CD14-positive monocyte (primary cell): ENCODE measurements around the gene GGT7. TPM values are rescaled to one million over a fixed set of nuclear protein-coding genes. Genes with fewer than 3 reads are reported as not detected.
"Not testable (repeated sequence)": the region's sequence is repeated elsewhere in the genome, so short reads cannot be mapped to it uniquely, and the experiment has no call there.

ENCODE experiments used
- DNase-seq, 3 donors: peaks; one replicate each; pipeline ENCODE4 v3.0.0-alpha.2; 2011 to 2022
- H2AFZ ChIP-seq: 2 replicates; pipeline ENCODE4 v1.6.0; 2012; ENCODE audit warnings: mild to moderate bottlenecking, low read depth, low read length, inconsistent platforms; ENCODE audit not compliant: insufficient read depth, poor library complexity, severe bottlenecking
- H3K27ac ChIP-seq, 2 donors: 1 replicate in 1 of 2; 2 replicates in 1 of 2; pipeline ENCODE4 v1.5.1; 2012 to 2013; ENCODE audit warnings: low read length in 2 of 2, control low read depth in 1 of 2, inconsistent platforms in 1 of 2, low read depth in 1 of 2, mild to moderate bottlenecking in 1 of 2
- H3K27me3 ChIP-seq, 2 donors: one replicate each; pipeline versions ENCODE4 v1.6.0 to v1.6.1; 2011 to 2013; ENCODE audit warnings: low read length in 2 of 2; ENCODE audit not compliant: control insufficient read depth in 2 of 2, insufficient read depth in 2 of 2
- H3K36me3 ChIP-seq, 2 donors: replicated peaks in 1 of 2; 1 replicate in 1 of 2; 2 replicates in 1 of 2; pipeline versions ENCODE4 v1.5.1 to v1.6.1; 2012 to 2013; ENCODE audit warnings: low read length in 2 of 2, control low read depth in 1 of 2, inconsistent platforms in 1 of 2, mild to moderate bottlenecking in 1 of 2; ENCODE audit not compliant: insufficient read depth in 2 of 2, control insufficient read depth in 1 of 2
- H3K4me1 ChIP-seq, 2 donors: 1 replicate in 1 of 2; 2 replicates in 1 of 2; pipeline versions ENCODE4 v1.5.1 to v1.6.1; 2012 to 2013; ENCODE audit warnings: low read length in 2 of 2, control low read depth in 1 of 2, inconsistent platforms in 1 of 2, mild to moderate bottlenecking in 1 of 2, moderate library complexity in 1 of 2; ENCODE audit not compliant: insufficient read depth in 2 of 2, control insufficient read depth in 1 of 2
- H3K4me2 ChIP-seq: replicated peaks from 2 replicates; pipeline ENCODE3; 2012; ENCODE audit warnings: low read length, moderate library complexity, mild to moderate bottlenecking; ENCODE audit not compliant: poor library complexity, severe bottlenecking; ENCODE audit errors: extremely low read depth
- H3K4me3 ChIP-seq, 3 experiments: fragments of 200-600 bp in 1 of 3; sonication (generic) in 1 of 3; replicated peaks in 1 of 3; 1 replicate in 2 of 3; 2 replicates in 1 of 3; pipeline ENCODE4 v1.5.1; 2011 to 2013; ENCODE audit warnings: low read length in 3 of 3, mild to moderate bottlenecking in 3 of 3, control low read depth in 2 of 3, low read depth in 2 of 3, inconsistent platforms in 1 of 3, moderate library complexity in 1 of 3
- H3K79me2 ChIP-seq: 2 replicates; pipeline ENCODE4 v1.6.0; 2012; ENCODE audit warnings: mild to moderate bottlenecking, control low read depth, inconsistent platforms, low read length, moderate library complexity; ENCODE audit not compliant: insufficient read depth
- H3K9ac ChIP-seq: 2 replicates; pipeline ENCODE4 v1.6.0; 2017; ENCODE audit warnings: low read length, mild to moderate bottlenecking; ENCODE audit not compliant: insufficient read depth, poor library complexity, severe bottlenecking
- H3K9me3 ChIP-seq, 2 donors: replicated peaks in 1 of 2; 1 replicate in 1 of 2; 2 replicates in 1 of 2; pipeline versions ENCODE4 v1.5.1 to v1.6.1; 2012 to 2013; ENCODE audit warnings: low read length in 2 of 2, control low read depth in 1 of 2; ENCODE audit not compliant: control insufficient read depth in 1 of 2, insufficient read depth in 1 of 2
- H4K20me1 ChIP-seq: 2 replicates; pipeline ENCODE4 v1.6.0; 2012; ENCODE audit warnings: mild to moderate bottlenecking, low read length, control low read depth, moderate library complexity; ENCODE audit not compliant: insufficient read depth
- H3K27ac Mint-ChIP-seq, 7 donors: one replicate each; pipeline ENCODE4 v1.8.0; 2020; ENCODE audit warnings: mild to moderate bottlenecking in 7 of 7, mixed read lengths in 7 of 7, moderate library complexity in 6 of 7, inconsistent platforms in 2 of 7
- H3K27me3 Mint-ChIP-seq, 3 donors: one replicate each; pipeline ENCODE4 v1.8.0; 2021 to 2022; ENCODE audit warnings: low read depth in 3 of 3, mild to moderate bottlenecking in 3 of 3, mixed read lengths in 3 of 3, moderate library complexity in 3 of 3, inconsistent platforms in 1 of 3
- H3K36me3 Mint-ChIP-seq, 2 donors: one replicate each; pipeline ENCODE4 v1.8.0; 2020; ENCODE audit warnings: mixed read lengths in 2 of 2, inconsistent platforms in 1 of 2, mild to moderate bottlenecking in 1 of 2
- H3K4me1 Mint-ChIP-seq: one replicate; pipeline ENCODE4 v1.8.0; 2020; ENCODE audit warnings: mild to moderate bottlenecking, mixed read lengths
- H3K4me3 Mint-ChIP-seq, 2 donors: one replicate each; pipeline ENCODE4 v1.8.0; 2020; ENCODE audit warnings: mild to moderate bottlenecking in 2 of 2, mixed read lengths in 2 of 2, moderate library complexity in 1 of 2
- H3K9me3 Mint-ChIP-seq, 7 donors: one replicate each; pipeline ENCODE4 v1.8.0; 2020 to 2022; ENCODE audit warnings: mixed read lengths in 7 of 7, mild to moderate bottlenecking in 6 of 7, moderate library complexity in 6 of 7, inconsistent platforms in 2 of 7
- CTCF ChIP-seq: fragments of 200-600 bp; IDR thresholded peaks from one replicate; pipeline ENCODE4 v1.8.0; 2022; ENCODE audit warnings: antibody characterized with exemption, mild to moderate bottlenecking
- WGBS: methylation state at CpG from one replicate; pipeline ENCODE4 v1.1.5; 2013; ENCODE audit warnings: missing lambda C conversion rate; ENCODE audit not compliant: insufficient coverage; 5-methylcytosine and 5-hydroxymethylcytosine counted together
- intact Hi-C, 2 donors: fragments of 100-400 bp; cut with micrococcal nuclease; formaldehyde crosslinking; loops; one replicate each; pipeline versions ENCODE4 v1.15.0 to v1.15.1; 2023
- polyA plus RNA-seq, 3 donors: library from polyadenylated mRNA; depleted of rRNA in 1 of 3; unstranded in 2 of 3; stranded (reverse) in 1 of 3; fragments of 300-500 nt in 2 of 3; fragments of >200 nt in 1 of 3; fragmentation: Illumina TruSeq in 2 of 3; gene quantifications; 1 replicate in 2 of 3; 2 replicates in 1 of 3; pipeline ENCODE4 v1.2.3, GENCODE V29; 2012 to 2021

The GGT7 gene
- polyA plus RNA-seq, 3 donors: 2.1 to 10.3 (median 2.4) TPM

GRCh38 chr20:34881689-34882088 is 9.0 kb upstream of the GGT7 start:
- Histone ChIP-seq H4K20me1 (peaks cover 6% of the 10 kb centered on the region), H3K9ac (no peak overlapping the region), H3K4me3 (no peak overlapping the region), H3K27ac (no peak overlapping the region), H3K36me3 (peaks cover 32 to 51% of the 10 kb centered on the region in 2 donors), H3K9me3 (no peaks in the 10 kb centered on the region), H2AFZ (no peak overlapping the region), H3K4me1 (peaks cover 8 to 12% of the 10 kb centered on the region in 2 donors), H3K4me2 (no peak overlapping the region), H3K27me3 (no peaks in the 10 kb centered on the region), H3K79me2 (peaks cover 47% of the 10 kb centered on the region)
- Mint-ChIP-seq H3K27me3 (peaks cover 0 to 2% (median 0%) of the 10 kb centered on the region in 3 donors), H3K4me1 (peaks cover 23% of the 10 kb centered on the region), H3K36me3 (peaks cover 35 to 59% of the 10 kb centered on the region in 2 donors), H3K27ac (no peak overlapping the region), H3K9me3 (peaks cover 0 to 2% (median 0%) of the 10 kb centered on the region in 7 donors), H3K4me3 (no peak overlapping the region)
- intact Hi-C loops: no loop called here
- no peak for TF ChIP-seq CTCF
- 100% methylated on average over 1 of the region's 2 CpGs for WGBS
- DNase-seq: no peak

- Histone ChIP-seq H3K36me3 (peaks cover 32 to 44% of the 10 kb centered on the region in 2 donors), H3K4me1 (peaks cover 10 to 12% of the 10 kb centered on the region in 2 donors), H3K79me2 (peaks cover 49% of the 10 kb centered on the region)
- intact Hi-C loops, H3K9ac ChIP-seq, H2AFZ ChIP-seq, H3K4me3 Mint-ChIP-seq, H3K4me3 ChIP-seq, H3K4me2 ChIP-seq, H3K27ac ChIP-seq, H3K9me3 ChIP-seq, H4K20me1 ChIP-seq, H3K27me3 ChIP-seq, DNase-seq, H3K27me3 Mint-ChIP-seq, H3K9me3 Mint-ChIP-seq: not testable (repeated sequence)
- Mint-ChIP-seq H3K36me3 (peaks cover 30 to 53% of the 10 kb centered on the region in 2 donors), H3K27ac (peak overlapping the region in 1 of 7 donors; percentile 30), H3K4me1 (peaks cover 23% of the 10 kb centered on the region)
- WGBS: 80% methylated on average over 1 of the region's 7 CpGs
Observed at GRCh38 chr20:34880971-34881370, 8.3 kb upstream of the GGT7 start.
